COLO829 (cell line): ENCODE data around the gene GRK6.

Experiments
- DNase-seq: peaks from one replicate; pipeline ENCODE4 v3.0.0; 2012; ENCODE audit warnings: low spot score

The GRK6 gene

DNA sequence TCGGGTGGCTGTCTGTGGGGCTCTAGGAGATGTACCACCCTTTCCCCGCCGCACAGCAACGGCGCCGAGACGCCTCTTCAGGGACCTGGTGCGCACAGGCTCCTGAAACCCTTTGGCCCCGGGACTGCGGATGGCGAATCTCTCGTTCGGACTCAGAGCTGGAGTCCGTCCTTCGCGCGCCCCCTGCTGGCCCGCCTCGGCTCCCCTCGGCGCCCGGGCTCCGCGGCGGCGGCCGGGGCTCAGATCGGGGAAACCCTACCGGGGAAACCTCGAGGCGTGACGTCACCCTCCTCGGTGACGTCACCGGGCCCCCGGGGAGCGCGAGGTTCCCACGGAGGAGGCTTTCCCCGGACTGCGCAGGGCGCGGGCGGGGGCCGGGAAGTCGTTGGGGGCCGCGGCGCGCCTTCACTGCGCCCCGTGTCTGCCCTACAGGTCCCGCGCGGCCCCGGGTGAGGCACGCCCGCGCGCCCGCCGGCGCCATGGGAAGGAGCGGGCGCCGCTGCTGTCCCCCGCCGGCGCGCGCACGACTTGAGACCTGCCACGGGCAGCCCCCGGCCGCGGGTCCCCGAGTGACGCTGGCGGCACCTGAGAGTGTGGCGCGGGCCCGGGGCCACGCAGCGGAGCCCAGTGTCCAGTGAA is 28.0 kb downstream of the GRK6 start:
- DNase-seq: peak; percentile 87

- no peak for DNase-seq
These were observed 28.7 kb downstream of the GRK6 start for GRCh38 chr5:177455036-177455660.

GRCh38 chr5:177455661-177456590 is 29.4 kb downstream of the GRK6 start:
- DNase-seq: peak; percentile 75

- no peak for DNase-seq
These were observed 30.1 kb downstream of the GRK6 start for GRCh38 chr5:177456591-177456964.

DNA sequence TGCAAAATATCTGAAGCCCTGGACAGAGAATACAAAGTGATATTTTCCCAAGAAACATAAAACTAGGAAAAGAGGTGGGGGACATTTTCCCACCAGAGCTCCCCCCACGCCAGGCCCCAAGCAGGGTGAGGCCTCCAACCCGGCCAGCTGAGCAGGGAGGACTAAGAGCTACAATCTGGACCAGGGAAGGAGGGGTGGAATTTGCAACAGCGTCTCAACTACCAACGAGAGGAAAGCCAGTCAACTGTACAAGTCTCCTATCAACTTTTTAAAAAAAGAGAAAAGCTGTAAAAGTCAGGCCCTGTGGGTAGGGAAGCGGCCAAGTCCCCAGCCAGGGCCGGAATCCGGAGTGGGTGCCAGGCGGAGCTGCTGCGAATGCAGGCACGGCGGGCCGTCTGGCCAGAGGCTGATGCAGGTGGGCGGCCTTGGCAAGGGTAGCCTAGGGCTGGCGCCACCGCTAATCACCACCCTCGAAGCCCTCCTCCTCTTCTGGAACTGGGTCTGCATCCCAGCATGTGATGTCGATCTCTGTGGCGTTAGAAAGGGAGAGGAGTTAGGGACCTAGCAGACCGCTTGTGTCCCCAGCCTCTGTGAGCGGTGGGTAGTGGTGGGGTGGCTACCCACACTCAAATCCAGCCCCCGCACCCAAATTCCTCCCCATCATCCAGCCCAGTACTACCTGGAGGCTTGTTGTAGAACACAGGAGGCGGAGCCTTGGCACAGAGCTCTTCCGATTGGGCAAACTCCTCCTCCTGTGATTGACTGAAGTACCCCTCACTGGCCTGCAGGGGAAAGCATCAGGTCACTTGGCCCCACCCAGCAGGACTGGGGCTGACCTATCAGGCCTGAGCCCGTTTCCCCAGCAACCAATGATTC is 30.7 kb downstream of the GRK6 start:
- peak; percentile 95 for DNase-seq

GRCh38 chr5:177457852-177458681 is 31.6 kb downstream of the GRK6 start:
- DNase-seq: no peak

DNA sequence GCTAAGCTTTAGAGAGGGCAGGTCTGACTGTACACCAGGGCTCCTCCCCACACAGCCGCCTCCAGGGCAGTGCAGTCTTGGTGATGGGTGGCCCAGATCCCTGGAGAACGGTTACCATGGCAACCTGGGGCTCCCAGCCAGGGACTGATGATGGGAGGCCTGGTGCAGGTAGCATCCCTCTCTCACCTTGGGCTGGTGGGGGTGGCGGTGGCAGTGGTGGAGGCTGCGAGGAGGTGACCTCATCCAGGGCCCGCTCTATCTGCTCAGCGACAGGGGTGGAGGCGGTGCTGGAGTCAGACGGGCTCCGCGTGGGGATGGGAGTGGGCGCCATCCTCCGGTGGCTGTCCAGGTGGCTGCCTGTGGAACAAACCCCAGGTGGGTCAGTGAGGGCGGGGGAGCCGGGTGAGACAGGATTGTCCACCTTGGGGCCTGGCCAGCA is 32.5 kb downstream of the GRK6 start:
- no peak for DNase-seq

- DNase-seq: no peak
These were observed 32.9 kb downstream of the GRK6 start for GRCh38 chr5:177459357-177459756.

- no peak for DNase-seq
These were observed 33.5 kb downstream of the GRK6 start for GRCh38 chr5:177459819-177460628.

- DNase-seq: no peak
These were observed 35.7 kb downstream of the GRK6 start for GRCh38 chr5:177462021-177462670.

GRCh38 chr5:177465044-177465443 is 38.6 kb downstream of the GRK6 start:
- no peak for DNase-seq

GRCh38 chr5:177466861-177467260 is 40.4 kb downstream of the GRK6 start:
- DNase-seq: no peak

- DNase-seq: no peak
These were observed 41.0 kb downstream of the GRK6 start for GRCh38 chr5:177467436-177467835.

- DNase-seq: no peak
These were observed 41.8 kb downstream of the GRK6 start for GRCh38 chr5:177468329-177468684.

- DNase-seq: no peak
These were observed 42.5 kb downstream of the GRK6 start for GRCh38 chr5:177468685-177469628.

- DNase-seq: no peak
These were observed 43.5 kb downstream of the GRK6 start for GRCh38 chr5:177469750-177470525.

DNA sequence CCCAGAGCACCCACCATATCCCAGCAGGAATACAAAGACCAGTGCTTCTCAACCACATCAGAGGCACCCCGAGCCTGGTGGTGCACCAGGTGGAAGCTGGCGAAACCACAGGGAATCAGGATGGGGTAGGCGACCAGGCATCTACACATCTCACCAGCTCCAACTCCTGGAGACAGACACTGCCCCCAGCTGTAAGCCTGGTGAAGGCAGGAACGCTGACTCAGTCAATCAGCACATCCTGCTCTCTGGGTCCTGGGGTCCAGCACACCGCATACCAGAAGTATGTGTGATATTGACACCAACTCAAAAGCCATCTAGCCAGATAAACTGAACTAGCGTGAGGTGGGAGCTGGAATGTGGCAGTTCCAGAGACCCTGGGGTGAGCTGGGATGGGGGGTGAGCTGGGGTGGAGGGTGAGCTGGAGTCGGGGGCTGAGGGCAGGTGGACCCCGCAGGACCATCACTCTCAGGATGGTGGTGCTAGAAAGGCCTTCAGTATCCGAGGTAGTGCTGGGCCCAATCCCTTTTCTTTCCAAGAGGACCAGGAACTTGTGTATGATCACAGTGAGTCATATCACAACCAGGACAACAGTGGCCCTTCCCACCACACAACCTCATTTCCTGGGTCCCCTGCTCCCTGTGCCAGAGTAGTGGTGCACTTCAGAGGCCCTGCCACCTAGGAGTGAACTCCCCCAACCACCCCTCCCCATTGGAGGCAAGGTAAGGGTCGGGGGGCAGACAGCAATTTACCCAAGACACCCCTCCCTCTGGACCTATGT is 44.5 kb downstream of the GRK6 start:
- DNase-seq: no peak
